Measurements from ENCODE around the gene PATZ1. TPM values are rescaled to one million over a fixed set of nuclear protein-coding genes. Genes with fewer than 3 reads are reported as not detected.
A peak's percentile ranks its signal among the peaks of the same experiment; 100 is the strongest.
"Not testable (repeated sequence)": the region's sequence is repeated elsewhere in the genome, so short reads cannot be mapped to it uniquely, and the experiment has no call there.

PATZ1 gene
- total RNA-seq, 4 donors from 2014 or later: 3.6 to 12.2 (median 8.7) TPM

DNA sequence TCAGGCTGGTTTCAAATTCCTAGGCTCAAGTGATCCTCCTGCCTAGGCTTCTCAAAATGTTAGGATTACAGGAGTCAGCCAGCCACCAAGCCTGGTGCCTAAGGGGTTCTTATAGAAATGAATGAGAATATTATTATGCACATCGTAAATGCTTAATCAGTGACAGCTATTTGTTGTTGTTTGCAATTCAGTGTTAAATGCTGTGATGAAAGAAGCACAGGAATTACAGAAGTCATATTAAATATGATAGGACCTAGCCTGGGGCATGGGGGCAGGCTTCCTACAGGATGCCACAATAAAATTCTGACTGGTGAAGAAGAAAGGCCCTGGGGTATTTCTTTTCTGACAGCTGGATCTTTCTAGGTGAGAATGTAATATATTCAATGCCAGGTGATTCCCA, 13.9 kb upstream of the PATZ1 start:
- H3K4me1 ChIP-seq: no peaks in the 10 kb centered on the region
- no peak overlapping the region for H3K4me3 ChIP-seq
- no peaks in the 10 kb centered on the region for H3K9me3 ChIP-seq
- no peaks in the 10 kb centered on the region for H3K36me3 ChIP-seq
- intact Hi-C loops (cut with DNase I; ENCODE audit: low total_unique reads): no loop called here
- no peak for DNase-seq
- WGBS, 2 donors (ENCODE audit: low coverage in 1 of 2): 91 to 100% methylated on average over 1 of the region's 1 CpG
- TF ChIP-seq POLR2A (IDR thresholded peaks at IDR 0.05) (no peak), EP300 (IDR thresholded peaks at IDR 0.05; ENCODE audit: low read depth) (no peak), POLR2AphosphoS5 (IDR thresholded peaks at IDR 0.05) (no peak)
- TF ChIP-seq, protein P1, sequence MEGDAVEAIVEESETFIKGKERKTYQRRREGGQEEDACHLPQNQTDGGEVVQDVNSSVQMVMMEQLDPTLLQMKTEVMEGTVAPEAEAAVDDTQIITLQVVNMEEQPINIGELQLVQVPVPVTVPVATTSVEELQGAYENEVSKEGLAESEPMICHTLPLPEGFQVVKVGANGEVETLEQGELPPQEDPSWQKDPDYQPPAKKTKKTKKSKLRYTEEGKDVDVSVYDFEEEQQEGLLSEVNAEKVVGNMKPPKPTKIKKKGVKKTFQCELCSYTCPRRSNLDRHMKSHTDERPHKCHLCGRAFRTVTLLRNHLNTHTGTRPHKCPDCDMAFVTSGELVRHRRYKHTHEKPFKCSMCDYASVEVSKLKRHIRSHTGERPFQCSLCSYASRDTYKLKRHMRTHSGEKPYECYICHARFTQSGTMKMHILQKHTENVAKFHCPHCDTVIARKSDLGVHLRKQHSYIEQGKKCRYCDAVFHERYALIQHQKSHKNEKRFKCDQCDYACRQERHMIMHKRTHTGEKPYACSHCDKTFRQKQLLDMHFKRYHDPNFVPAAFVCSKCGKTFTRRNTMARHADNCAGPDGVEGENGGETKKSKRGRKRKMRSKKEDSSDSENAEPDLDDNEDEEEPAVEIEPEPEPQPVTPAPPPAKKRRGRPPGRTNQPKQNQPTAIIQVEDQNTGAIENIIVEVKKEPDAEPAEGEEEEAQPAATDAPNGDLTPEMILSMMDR (IDR thresholded peaks at IDR 0.05): no peak
- peaks cover 8% of the 10 kb centered on the region for H3K27me3 ChIP-seq
- in situ Hi-C loops (cut with MboI; ENCODE audit: low pct_ligation_motif_present in 1 of 4, low pct_unique_long_range_greater_than_20kb in 1 of 4, low sequenced_read_pairs in 3 of 4): no loop called here
- H3K27ac ChIP-seq: no peak overlapping the region

DNA sequence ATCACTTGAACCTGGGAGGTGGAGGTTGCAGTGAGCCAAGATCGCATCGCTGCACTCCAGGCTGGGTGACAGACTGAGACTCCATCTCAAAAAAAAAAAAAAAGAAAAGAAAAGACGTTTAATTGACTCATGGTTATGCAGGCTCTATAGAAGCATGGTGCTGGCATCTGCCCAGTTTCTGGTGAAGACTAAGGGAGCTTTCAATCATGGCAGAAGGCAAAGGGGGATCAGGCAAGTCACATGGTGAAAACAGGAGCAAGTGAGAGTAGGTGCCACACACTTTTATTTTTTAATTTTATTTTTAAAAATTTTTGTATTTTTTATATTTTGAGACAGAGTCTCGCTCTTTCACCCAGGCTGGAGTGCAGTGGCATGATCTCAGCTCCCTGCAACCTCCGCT, 8.4 kb upstream of the PATZ1 start:
- WGBS, 2 donors (ENCODE audit: low coverage in 1 of 2): 50 to 76% methylated on average over 2 to 5 of the region's 5 CpGs
- peaks cover 8% of the 10 kb centered on the region for H3K27me3 ChIP-seq
- intact Hi-C loops (cut with DNase I; ENCODE audit: low total_unique reads): loop anchor here (5.0 kb wide), 1 partner anchor 697 kb away; no protein-coding TSS in a partner anchor
- no peaks in the 10 kb centered on the region for H3K4me1 ChIP-seq
- no peaks in the 10 kb centered on the region for H3K9me3 ChIP-seq
- TF ChIP-seq POLR2AphosphoS5 (IDR thresholded peaks at IDR 0.05) (no peak), EP300 (IDR thresholded peaks at IDR 0.05; ENCODE audit: low read depth) (no peak), POLR2A (IDR thresholded peaks at IDR 0.05) (no peak)
- TF ChIP-seq, protein P1 (IDR thresholded peaks at IDR 0.05): no peak
- in situ Hi-C loops (cut with MboI; ENCODE audit: low pct_ligation_motif_present in 1 of 4, low pct_unique_long_range_greater_than_20kb in 1 of 4, low sequenced_read_pairs in 3 of 4): no loop called here
- H3K36me3 ChIP-seq: no peaks in the 10 kb centered on the region
- DNase-seq: no peak
- no peak overlapping the region for H3K4me3 ChIP-seq
- H3K27ac ChIP-seq: no peak overlapping the region

DNA sequence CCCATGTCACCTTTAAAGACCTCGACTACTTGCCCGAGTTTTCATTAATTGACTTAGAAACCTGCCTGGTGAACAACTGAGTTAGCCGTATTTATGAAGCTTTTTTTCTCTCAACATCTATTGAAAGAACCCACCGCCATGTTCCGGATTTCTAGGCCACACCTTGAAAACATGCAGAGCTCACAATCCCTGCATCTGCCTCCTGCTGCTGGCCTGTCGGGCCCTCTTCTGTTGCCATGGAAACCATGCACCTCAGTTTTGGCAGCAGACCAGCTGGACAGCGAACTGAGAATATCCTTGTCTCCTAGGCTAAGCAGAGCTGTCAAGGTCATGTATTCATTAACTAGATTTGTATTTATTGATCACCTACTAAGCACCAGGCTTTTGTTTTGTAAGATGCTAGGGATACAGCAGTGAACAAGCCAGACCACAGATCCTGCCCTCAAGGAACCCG, 4.3 kb upstream of the PATZ1 start:
- intact Hi-C loops (cut with DNase I; ENCODE audit: low total_unique reads): loop anchor here (5.0 kb wide), 1 partner anchor 693 kb away; no protein-coding TSS in a partner anchor
- Histone ChIP-seq H3K27me3 (no peaks in the 10 kb centered on the region), H3K27ac (no peak overlapping the region), H3K36me3 (no peaks in the 10 kb centered on the region), H3K4me1 (peaks cover 6 to 11% (median 8%) of the 10 kb centered on the region in 4 donors), H3K9me3 (no peaks in the 10 kb centered on the region), H3K4me3 (no peak overlapping the region)
- peak; percentile 22 for DNase-seq
- 50 to 55% methylated on average over 2 to 8 of the region's 8 CpGs for WGBS, 2 donors (ENCODE audit: low coverage in 1 of 2)
- in situ Hi-C loops (cut with MboI; ENCODE audit: low pct_ligation_motif_present in 1 of 4, low pct_unique_long_range_greater_than_20kb in 1 of 4, low sequenced_read_pairs in 3 of 4): no loop called here
- TF ChIP-seq, protein P1 (IDR thresholded peaks at IDR 0.05): no peak
- TF ChIP-seq EP300 (IDR thresholded peaks at IDR 0.05; ENCODE audit: low read depth) (no peak), POLR2A (IDR thresholded peaks at IDR 0.05) (no peak), POLR2AphosphoS5 (IDR thresholded peaks at IDR 0.05) (no peak)

DNA sequence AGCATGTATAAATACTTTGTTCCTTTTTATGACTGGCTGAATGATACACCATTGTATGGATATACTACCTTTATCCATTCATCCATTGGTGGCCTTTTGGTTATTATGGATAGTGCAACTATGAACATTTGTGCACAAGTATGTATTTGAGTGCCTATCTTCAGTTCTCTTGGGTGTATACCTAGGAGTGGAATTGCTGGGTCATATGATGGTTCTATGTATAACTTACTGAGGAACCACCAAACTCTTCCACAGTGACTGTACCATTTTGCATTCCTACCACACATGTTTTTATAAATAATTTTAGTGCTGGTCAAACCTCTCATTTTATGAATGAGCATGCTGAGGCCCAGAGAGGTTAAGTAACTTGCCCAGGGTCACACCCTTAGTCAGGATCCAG, 3.8 kb upstream of the PATZ1 start:
- intact Hi-C loops (cut with DNase I; ENCODE audit: low total_unique reads): loop anchor here (5.0 kb wide), 1 partner anchor 693 kb away; no protein-coding TSS in a partner anchor

DNA sequence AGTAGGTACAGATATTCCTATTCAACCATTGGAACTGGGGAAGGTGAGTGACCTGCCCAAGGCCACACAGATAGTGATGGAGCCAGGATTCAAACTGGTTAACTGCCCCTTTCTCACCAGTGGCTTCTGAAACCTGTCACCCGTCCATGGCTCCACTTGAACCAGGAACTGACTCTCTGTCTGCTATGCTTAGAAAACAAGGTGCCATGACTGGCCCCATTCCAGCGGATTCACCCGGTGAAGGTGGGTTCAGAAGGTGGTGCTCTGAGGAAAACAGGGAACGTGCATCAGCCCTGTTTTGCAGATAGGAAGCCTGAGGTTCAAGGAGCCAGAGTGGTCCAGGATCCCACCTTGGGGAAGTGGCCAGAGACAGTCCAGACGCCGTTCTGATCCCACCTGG, 2.6 kb upstream of the PATZ1 start:
- Histone ChIP-seq H3K27me3 (no peaks in the 10 kb centered on the region), H3K36me3 (no peaks in the 10 kb centered on the region), H3K27ac (no peak overlapping the region), H3K4me1 (peaks cover 17 to 27% (median 25%) of the 10 kb centered on the region in 4 donors), H3K4me3 (no peak overlapping the region), H3K9me3 (no peaks in the 10 kb centered on the region)
- DNase-seq: no peak
- WGBS, 2 donors (ENCODE audit: low coverage in 1 of 2): 82 to 85% methylated on average over 2 to 6 of the region's 6 CpGs
- intact Hi-C loops (cut with DNase I; ENCODE audit: low total_unique reads): no loop called here
- TF ChIP-seq POLR2A (IDR thresholded peaks at IDR 0.05): no peak
- TF ChIP-seq, protein P1 (IDR thresholded peaks at IDR 0.05): no peak
- no peak for TF ChIP-seq EP300 (IDR thresholded peaks at IDR 0.05; ENCODE audit: low read depth)
- TF ChIP-seq POLR2AphosphoS5 (IDR thresholded peaks at IDR 0.05): no peak
- in situ Hi-C loops (cut with MboI; ENCODE audit: low pct_ligation_motif_present in 1 of 4, low pct_unique_long_range_greater_than_20kb in 1 of 4, low sequenced_read_pairs in 3 of 4): loop anchor here in 1 of 4 donors (25.0 kb wide), 1 partner anchor 89 kb away; no protein-coding TSS in a partner anchor

More for the DNA sequence above, 3.8 kb upstream of the PATZ1 start:
- DNase-seq: no peak
- Histone ChIP-seq H3K27me3 (no peaks in the 10 kb centered on the region), H3K36me3 (no peaks in the 10 kb centered on the region), H3K4me3 (no peak overlapping the region), H3K27ac (no peak overlapping the region), H3K9me3 (no peaks in the 10 kb centered on the region), H3K4me1 (peaks cover 6 to 16% (median 13%) of the 10 kb centered on the region in 4 donors)
- TF ChIP-seq POLR2AphosphoS5 (IDR thresholded peaks at IDR 0.05) (no peak), EP300 (IDR thresholded peaks at IDR 0.05; ENCODE audit: low read depth) (no peak)
- in situ Hi-C loops (cut with MboI; ENCODE audit: low pct_ligation_motif_present in 1 of 4, low pct_unique_long_range_greater_than_20kb in 1 of 4, low sequenced_read_pairs in 3 of 4): loop anchor here in 1 of 4 donors (25.0 kb wide), 1 partner anchor 87 kb away; no protein-coding TSS in a partner anchor

DNA sequence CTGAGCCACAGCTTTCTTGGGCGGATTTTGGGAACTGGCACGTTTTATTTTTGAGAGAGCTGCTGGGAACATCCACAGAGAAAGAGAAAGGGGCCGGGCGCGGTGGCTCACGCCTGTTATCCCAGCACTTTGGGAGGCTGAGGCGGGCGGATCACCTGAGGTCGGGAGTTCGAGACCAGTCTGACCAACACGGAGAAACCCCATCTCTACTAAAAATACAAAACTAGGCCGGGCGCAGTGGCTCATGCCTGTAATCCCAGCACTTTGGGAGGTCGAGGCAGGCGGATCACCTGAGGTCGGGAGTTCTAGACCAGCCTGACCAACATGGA, 1.8 kb upstream of the PATZ1 start:
- H3K4me3 ChIP-seq: peak overlapping the region in 3 of 4 donors; percentile 44 to 69 (median 61)
- DNase-seq; intact Hi-C loops (cut with DNase I; ENCODE audit: low total_unique reads); H3K27me3 ChIP-seq; H3K36me3 ChIP-seq; H3K9me3 ChIP-seq: not testable (repeated sequence)
- H3K27ac ChIP-seq: peak overlapping the region; percentile 87 to 95 (median 91)
- in situ Hi-C loops (cut with MboI; ENCODE audit: low pct_ligation_motif_present in 1 of 4, low pct_unique_long_range_greater_than_20kb in 1 of 4, low sequenced_read_pairs in 3 of 4): loop anchor here in 1 of 4 donors (25.0 kb wide), 1 partner anchor 89 kb away; no protein-coding TSS in a partner anchor
- peaks cover 25 to 35% (median 33%) of the 10 kb centered on the region in 4 donors for H3K4me1 ChIP-seq
- 40 to 64% methylated on average over 1 to 16 of the region's 16 CpGs for WGBS, 2 donors (ENCODE audit: low coverage in 1 of 2)

Measured in transverse colon (tissue), 4 donors.